CD4-positive, alpha-beta T cell treated with Interleukin-17A for 4 hours (primary cell): ENCODE measurements around the gene TTLL5.

Experiments used
- DNase-seq: peaks from one replicate; pipeline ENCODE4 v3.0.0-alpha.2; 2020; ENCODE audit warnings: mixed read lengths

Gene TTLL5

GRCh38 chr14:75660630-75661498 is at the start of gene TTLL5, which contains the start of gene ERG28:
Gene TTLL5, plus strand, starts transcription at chr14:75661246. Its CDS starts 1,904 bp downstream, at chr14:75663150.
Gene ERG28, minus strand, starts transcription at chr14:75660876. Its CDS starts 3,374 bp downstream, at chr14:75657502.
- peak; percentile 97 for DNase-seq

DNA sequence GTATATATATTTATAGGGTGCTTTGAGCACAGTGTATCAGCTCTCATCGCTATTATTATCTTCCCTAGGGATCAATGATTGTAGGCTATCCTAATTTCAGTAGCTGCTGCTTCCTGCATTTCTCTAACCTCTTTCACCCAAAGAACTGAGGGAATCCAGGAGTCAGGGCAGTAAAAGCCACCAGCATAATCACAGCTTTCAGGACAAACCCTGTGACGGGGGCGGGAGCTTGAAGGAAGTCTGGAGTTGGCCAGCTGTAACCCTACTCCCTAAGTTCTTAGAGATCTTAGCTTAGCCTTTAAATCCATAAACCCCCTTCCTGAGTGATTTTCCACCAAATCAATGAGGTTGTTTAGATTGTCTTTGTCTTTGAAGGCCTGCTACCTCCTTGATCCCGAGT is 48.9 kb upstream of the TTLL5 start:
- no peak for DNase-seq

DNA sequence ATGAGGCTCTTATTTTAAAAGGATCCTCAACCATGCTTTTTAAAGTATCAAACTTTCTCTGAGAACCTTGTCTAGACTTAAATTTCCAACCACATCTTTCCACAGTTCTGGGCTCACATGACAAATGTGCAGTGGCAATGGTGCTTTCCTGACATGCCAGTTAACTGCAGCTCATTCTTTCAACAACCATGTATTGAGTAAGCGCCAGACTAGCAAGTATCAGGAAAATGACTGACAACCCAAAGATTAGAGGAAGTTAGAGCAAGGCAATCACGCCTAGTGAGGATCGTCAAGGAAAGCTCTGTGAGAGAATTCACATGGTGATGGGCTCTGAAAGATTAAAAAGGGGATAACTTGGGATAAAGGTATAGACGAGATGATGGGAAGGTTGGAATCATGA is 46.9 kb upstream of the TTLL5 start:
- DNase-seq = no peak

DNA sequence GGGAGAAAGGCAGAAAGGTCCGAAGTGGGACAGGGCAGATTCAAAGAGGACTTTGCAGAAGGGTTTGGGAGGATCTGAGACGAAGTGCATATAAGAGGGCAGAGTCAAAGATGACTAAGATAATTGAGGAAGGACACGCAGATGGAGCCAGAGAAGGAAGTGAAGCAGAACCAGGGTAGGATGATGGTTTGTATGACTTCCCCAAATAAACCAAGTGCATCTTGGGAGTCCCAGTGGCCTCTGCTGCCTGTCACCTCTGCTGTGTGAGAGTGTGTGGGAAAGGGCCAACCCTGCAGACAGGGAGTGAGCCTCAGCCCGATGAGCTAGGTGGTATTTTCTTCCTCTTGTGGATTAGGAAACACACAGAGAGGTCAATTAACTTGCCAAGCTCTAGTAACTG is 45.8 kb upstream of the TTLL5 start:
- DNase-seq = no peak

GRCh38 chr14:75619548-75619947 is 41.5 kb upstream of the TTLL5 start:
- no peak for DNase-seq

GRCh38 chr14:75625034-75625433 is 36.0 kb upstream of the TTLL5 start:
- no peak for DNase-seq

- no peak for DNase-seq
Observed at GRCh38 chr14:75626396-75626795, 34.6 kb upstream of the TTLL5 start.

GRCh38 chr14:75626863-75627262 is 34.2 kb upstream of the TTLL5 start:
- DNase-seq = no peak

DNA sequence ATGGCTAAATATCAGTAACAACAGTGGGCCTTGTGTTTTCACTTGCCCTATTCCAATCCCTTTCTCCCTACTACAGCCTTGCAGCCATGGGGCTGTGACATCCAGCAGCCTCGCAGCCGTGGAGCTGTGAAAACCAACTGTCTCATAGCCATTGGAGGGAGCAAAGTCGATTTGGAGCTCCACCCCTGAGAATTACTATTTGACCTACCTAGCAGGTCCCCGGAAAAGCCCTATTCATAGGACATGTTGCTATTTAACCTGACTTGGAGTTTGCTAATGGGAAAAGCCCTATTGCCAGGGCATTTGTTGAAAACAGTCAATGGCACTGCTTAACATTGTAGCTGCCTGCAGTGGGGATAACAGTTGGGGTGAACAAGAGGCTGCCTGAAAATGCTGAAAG is 33.6 kb upstream of the TTLL5 start:
- no peak for DNase-seq

GRCh38 chr14:75628816-75629215 is 32.2 kb upstream of the TTLL5 start:
- DNase-seq = no peak

DNA sequence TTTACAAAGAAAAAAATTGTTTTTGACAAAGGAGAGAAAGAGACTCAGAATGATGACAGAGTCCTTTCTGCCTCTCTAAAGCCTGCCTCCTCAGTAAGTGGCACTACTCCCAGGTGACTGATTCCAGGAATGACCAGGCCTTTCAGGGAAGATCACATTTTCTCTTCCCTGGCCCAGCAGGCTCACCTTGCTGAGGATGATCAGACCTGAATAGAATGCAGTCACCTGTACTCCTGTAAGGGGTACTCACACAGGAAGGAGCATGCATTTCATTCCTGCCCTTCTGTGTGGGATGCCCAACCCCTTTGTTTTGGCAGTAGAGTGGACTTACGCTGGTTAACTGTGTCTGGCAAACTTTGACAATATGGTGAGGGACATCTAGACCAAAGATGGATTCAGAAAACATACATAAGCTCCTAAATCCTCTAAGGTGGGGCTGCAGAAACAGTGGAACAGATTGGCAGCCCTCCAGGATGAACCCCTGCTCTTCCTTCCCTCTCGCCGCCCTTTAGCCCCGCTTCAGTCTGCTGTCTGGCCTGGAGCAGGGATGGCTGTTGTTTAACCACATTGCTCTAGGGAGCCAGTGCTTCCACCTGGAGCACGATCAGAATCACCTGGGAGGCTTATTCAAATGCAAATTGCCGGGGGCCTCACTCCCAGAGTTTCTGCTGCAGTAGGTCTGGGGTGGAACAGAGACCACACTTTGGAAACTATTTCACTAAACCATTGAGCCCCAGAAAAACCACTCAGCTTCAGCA is 30.2 kb upstream of the TTLL5 start:
- DNase-seq = no peak

DNA sequence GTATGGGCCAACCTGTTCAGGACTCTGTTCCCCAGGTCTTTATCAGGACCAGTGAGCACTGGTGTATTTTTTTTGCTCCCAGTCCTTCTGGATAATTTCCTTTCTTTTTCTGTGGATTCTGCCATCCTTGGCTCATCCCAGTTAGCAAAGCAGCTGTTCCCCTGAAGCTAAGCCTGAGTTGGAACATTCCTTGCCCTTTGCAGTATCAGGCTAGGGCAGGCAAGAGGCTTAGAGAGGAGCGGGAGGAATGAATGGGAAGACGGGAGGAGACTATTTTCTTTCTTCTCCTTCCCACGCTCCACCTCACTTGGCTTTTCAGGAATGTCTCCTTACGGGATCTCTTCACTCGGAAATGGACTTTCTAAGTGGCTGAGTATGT is 29.6 kb upstream of the TTLL5 start:
- DNase-seq = no peak

DNA sequence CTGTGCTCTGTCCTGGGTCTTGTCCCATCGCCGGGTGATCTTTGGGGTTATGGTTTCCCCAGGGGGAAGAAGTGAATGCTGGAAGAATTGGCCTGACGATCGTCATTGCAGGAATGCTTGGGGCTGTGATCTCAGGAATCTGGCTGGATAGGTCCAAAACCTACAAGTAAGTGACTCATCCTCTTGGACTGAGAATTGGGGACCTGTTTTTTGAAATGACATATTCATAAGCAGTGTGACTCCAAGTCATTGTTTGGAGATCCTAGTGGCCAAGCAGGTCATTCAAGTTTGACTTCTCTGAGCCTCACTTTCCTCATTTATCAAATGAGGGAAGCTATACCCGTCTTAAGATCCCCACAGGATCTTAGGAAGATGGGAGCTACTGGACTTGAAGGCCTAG is 26.2 kb upstream of the TTLL5 start:
- no peak for DNase-seq

GRCh38 chr14:75636100-75636692 is 24.9 kb upstream of the TTLL5 start:
- DNase-seq = no peak

- no peak for DNase-seq
Observed at GRCh38 chr14:75640876-75641275, 20.2 kb upstream of the TTLL5 start.

- no peak for DNase-seq
Observed at GRCh38 chr14:75643985-75644384, 17.1 kb upstream of the TTLL5 start.

GRCh38 chr14:75645056-75645455 is 16.0 kb upstream of the TTLL5 start:
- no peak for DNase-seq

DNA sequence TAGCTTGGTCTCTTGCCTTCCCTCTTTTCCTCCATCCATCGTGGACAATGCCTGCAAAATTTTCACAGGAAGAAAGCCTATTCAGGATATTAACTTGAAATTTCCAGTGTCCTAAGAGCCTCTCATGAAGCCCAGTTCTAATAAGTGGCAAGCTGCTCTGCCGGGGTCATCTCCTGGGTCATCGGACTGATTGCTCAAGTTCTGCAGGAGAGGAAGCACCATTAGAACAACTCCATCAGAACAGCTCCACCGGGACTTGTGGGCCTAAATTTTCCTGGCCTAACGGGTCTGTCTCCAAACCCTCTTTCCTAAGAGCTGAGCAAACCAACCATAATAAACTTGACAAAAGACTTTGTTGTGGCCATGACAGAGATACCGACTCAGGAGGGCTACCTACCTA is 14.3 kb upstream of the TTLL5 start:
- DNase-seq = no peak

GRCh38 chr14:75647640-75648039 is 13.4 kb upstream of the TTLL5 start:
- no peak for DNase-seq

DNA sequence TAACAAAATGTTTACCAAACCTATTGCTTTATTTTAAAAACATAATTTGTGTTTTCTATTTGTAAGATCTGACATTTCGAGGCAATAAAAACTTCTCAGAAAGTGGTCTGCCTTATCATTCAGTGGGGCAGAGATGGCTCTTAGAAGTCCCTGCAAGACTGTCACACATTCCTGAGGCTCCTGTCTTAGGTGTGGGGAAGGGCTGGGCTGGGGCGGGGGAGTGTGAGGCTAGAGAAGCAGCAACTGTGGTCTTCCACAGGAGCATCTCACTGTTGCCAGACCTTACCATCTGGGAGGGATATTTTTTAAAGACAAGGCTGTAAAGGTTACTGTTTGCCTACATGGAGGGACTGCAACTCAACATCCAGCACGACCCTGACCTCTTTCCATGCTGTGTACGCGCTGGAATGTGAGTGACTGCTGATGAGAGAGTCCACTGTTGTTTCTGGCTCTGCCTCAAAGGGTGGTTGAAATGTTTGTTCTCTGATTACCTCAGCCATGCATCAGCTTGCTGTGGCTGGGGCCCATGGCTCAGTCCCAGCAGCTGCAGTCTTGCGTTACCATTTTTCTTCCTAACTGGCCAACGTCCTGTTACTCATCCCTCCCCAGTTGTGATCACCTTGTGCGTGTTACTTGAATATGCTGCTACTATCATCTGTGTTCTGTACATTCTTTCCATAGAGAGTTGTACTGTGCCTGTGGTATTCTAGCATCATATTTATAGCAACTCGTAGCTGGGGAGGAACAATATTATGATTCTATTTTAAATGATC is 12.8 kb upstream of the TTLL5 start:
- DNase-seq = no peak

DNA sequence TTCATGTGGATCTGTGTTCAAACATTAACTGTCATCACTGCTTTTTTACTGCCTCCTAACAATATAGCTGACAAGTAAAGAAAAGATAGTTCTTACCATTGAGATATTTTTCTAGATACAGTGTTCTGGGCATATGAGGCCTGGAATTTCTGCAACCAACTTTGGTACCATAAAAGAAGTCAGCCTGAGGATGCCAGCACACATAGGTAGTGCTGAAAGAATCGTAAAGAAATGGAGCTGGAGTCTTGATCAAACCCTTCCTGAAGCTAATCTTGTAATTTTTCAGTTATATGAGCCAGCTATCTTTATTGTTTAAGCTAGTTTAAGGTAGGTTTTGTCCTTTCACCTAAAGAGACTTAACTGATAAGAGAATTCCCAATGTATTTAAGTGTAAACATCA is 11.7 kb upstream of the TTLL5 start:
- no peak for DNase-seq

DNA sequence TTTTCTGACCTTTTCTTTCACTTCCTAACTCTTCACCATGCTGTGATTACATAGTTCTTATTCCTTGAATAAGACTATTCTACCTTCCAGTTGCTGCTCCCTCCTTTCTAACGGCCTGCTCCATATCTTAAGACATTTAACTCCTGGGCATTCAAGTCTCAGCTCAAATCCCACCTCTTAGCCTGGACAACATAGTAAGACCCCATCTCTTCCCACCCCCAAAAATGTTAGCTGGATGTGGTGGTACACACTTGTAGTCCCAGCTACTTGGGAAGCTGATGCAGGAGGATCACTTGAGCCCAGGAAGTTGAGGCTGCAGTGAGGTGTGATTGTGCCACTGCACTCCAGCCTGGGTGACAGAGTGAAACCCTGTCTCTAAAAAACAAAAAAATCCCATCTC is 11.3 kb upstream of the TTLL5 start:
- no peak for DNase-seq
